Myocyte (in vitro differentiated cells): ENCODE data around the gene ACOT4. TPM values are rescaled to one million over a fixed set of nuclear protein-coding genes. Genes with fewer than 3 reads are reported as not detected.
A peak's percentile ranks its signal among the peaks of the same experiment; 100 is the strongest.
"Not testable (repeated sequence)": the region's sequence is repeated elsewhere in the genome, so short reads cannot be mapped to it uniquely, and the experiment has no call there.

Source experiments
- DNase-seq: peaks from one replicate; pipeline ENCODE4 v3.0.0-alpha.2; 2012; ENCODE audit warnings: low read depth
- polyA plus RNA-seq: library from polyadenylated mRNA; unstranded; fragments of >200 nt; gene quantifications from one replicate; pipeline ENCODE4 v1.2.1, GENCODE V29; 2012; ENCODE audit warnings: missing spikeins
- total RNA-seq: library from RNA; depleted of rRNA; stranded (reverse); fragments of >200 nt; gene quantifications from 2 replicates; pipeline ENCODE4 v1.2.3, GENCODE V29; 2014

The ACOT4 gene
- 0.05 and 0.13 TPM in 2 replicates for total RNA-seq
- polyA plus RNA-seq = 0.34 TPM

- DNase-seq = no peak
Observed at GRCh38 chr14:73591690-73592449, at the start of gene ACOT4. Gene ACOT4 (plus strand): TSS chr14:73591873. CDS start chr14:73591960, 87 bp downstream.

GRCh38 chr14:73542961-73543360 is 48.7 kb upstream of the ACOT4 start:
- not testable (repeated sequence) for DNase-seq

GRCh38 chr14:73545353-73545752 is 46.3 kb upstream of the ACOT4 start:
- not testable (repeated sequence) for DNase-seq

- DNase-seq = not testable (repeated sequence)
Observed at GRCh38 chr14:73549097-73549496, 42.6 kb upstream of the ACOT4 start.

GRCh38 chr14:73549889-73550524 is 41.7 kb upstream of the ACOT4 start:
- DNase-seq = not testable (repeated sequence)

GRCh38 chr14:73553845-73554244 is 37.8 kb upstream of the ACOT4 start:
- DNase-seq = no peak

GRCh38 chr14:73557201-73557600 is 34.5 kb upstream of the ACOT4 start:
- not testable (repeated sequence) for DNase-seq

GRCh38 chr14:73558238-73558637 is 33.4 kb upstream of the ACOT4 start:
- DNase-seq = not testable (repeated sequence)

- DNase-seq = not testable (repeated sequence)
Observed at GRCh38 chr14:73562256-73562655, 29.4 kb upstream of the ACOT4 start.

- DNase-seq = not testable (repeated sequence)
Observed at GRCh38 chr14:73562696-73563095, 29.0 kb upstream of the ACOT4 start.

GRCh38 chr14:73566431-73566830 is 25.2 kb upstream of the ACOT4 start:
- DNase-seq = not testable (repeated sequence)

- not testable (repeated sequence) for DNase-seq
Observed at GRCh38 chr14:73566935-73567334, 24.7 kb upstream of the ACOT4 start.

GRCh38 chr14:73567358-73567757 is 24.3 kb upstream of the ACOT4 start:
- DNase-seq = no peak

GRCh38 chr14:73567951-73568885 is 23.5 kb upstream of the ACOT4 start:
- no peak for DNase-seq

- not testable (repeated sequence) for DNase-seq
Observed at GRCh38 chr14:73568886-73569184, 22.8 kb upstream of the ACOT4 start.

- DNase-seq = peak; percentile 95
Observed at GRCh38 chr14:73569185-73569958, 22.3 kb upstream of the ACOT4 start, which contains the start of gene ACOT2. Gene ACOT2 (plus strand): TSS chr14:73569213. CDS start chr14:73569241, 28 bp downstream.

GRCh38 chr14:73570913-73571312 is 20.8 kb upstream of the ACOT4 start:
- peak; percentile 37 for DNase-seq

GRCh38 chr14:73573034-73573433 is 18.6 kb upstream of the ACOT4 start:
- not testable (repeated sequence) for DNase-seq

- peak; percentile 53 for DNase-seq
Observed at GRCh38 chr14:73573740-73574139, 17.9 kb upstream of the ACOT4 start.

GRCh38 chr14:73574251-73574650 is 17.4 kb upstream of the ACOT4 start:
- DNase-seq = not testable (repeated sequence)

GRCh38 chr14:73576391-73576790 is 15.3 kb upstream of the ACOT4 start:
- no peak for DNase-seq
